HEK293 (cell line): Measurements from ENCODE around the gene MRTFB.

Experiments used
- CTCF ChIA-PET: fragments of 350-600 bp; formaldehyde crosslinking; extraction: SDS; loops from one replicate; lab custom pipeline; 2021; ENCODE audit warnings: antibody characterized with exemption; lab: Yijun Ruan, JAX
- POLR2A ChIA-PET: fragments of 300-600 bp; formaldehyde crosslinking; extraction: SDS; loops from one replicate; lab custom pipeline; 2020; ENCODE audit warnings: antibody characterized with exemption, inconsistent platforms; lab: Yijun Ruan, JAX
- H3K27ac ChIP-seq: fragments of 200-500 bp; sonication (Bioruptor generic); 2 replicates; pipeline ENCODE4 v1.5.1; 2014; ENCODE audit warnings: low read depth, low read length, control low read depth, inconsistent platforms; ENCODE audit errors: extremely low read depth
- H3K36me3 ChIP-seq, 2 experiments: fragments of 200-500 bp in 1 of 2; sonication (Bioruptor generic) in 1 of 2; 1 replicate in 1 of 2; 2 replicates in 1 of 2; pipeline ENCODE4 v1.5.1; 2014 to 2017; ENCODE audit warnings: inconsistent platforms in 2 of 2, low read length in 2 of 2; ENCODE audit not compliant: control insufficient read depth in 2 of 2, insufficient read depth in 1 of 2
- H3K4me1 ChIP-seq: fragments of 200-500 bp; sonication (Bioruptor generic); 2 replicates; pipeline ENCODE4 v1.5.1; 2014; ENCODE audit warnings: mild to moderate bottlenecking, low read length, inconsistent platforms; ENCODE audit not compliant: control insufficient read depth, insufficient read depth
- H3K4me3 ChIP-seq: 2 replicates; pipeline ENCODE4 v1.5.1; 2011; ENCODE audit warnings: low read depth, mild to moderate bottlenecking, control low read depth, low read length, moderate library complexity
- H3K9me3 ChIP-seq: fragments of 200-500 bp; sonication (Bioruptor generic); 2 replicates; pipeline ENCODE4 v1.5.1; 2014; ENCODE audit warnings: low read depth, low read length, inconsistent platforms; ENCODE audit not compliant: control insufficient read depth, insufficient read depth
- ELK4 ChIP-seq: IDR thresholded peaks from 2 replicates; pipeline ENCODE4 v1.6.1; 2011; ENCODE audit warnings: mild to moderate bottlenecking, low read depth, low read length, borderline replicate concordance
- HOXA7 ChIP-seq: sonication (generic); formaldehyde crosslinking; IDR thresholded peaks from 2 replicates; pipeline ENCODE4 v1.8.1; 2022; ENCODE audit warnings: missing genetic modification reagents, borderline replicate concordance
- PRDM1 ChIP-seq: fragments of 450-650 bp; formaldehyde crosslinking; IDR thresholded peaks from 2 replicates; pipeline ENCODE4; 2016; ENCODE audit warnings: missing biosample characterization, missing genetic modification characterization
- RBAK ChIP-seq: fragments of 450-650 bp; formaldehyde crosslinking; IDR thresholded peaks from 2 replicates; pipeline ENCODE4 v1.5.1; 2016; ENCODE audit warnings: missing biosample characterization, missing genetic modification characterization
- SCRT1 ChIP-seq: fragments of 450-650 bp; formaldehyde crosslinking; IDR thresholded peaks from 2 replicates; pipeline ENCODE4 v1.5.1; 2016; ENCODE audit warnings: missing biosample characterization, missing genetic modification characterization, borderline replicate concordance
- SCRT2 ChIP-seq: fragments of 450-650 bp; formaldehyde crosslinking; IDR thresholded peaks from 2 replicates; pipeline ENCODE4 v1.5.1; 2016; ENCODE audit warnings: missing biosample characterization, missing genetic modification characterization
- ZNF19 ChIP-seq: fragments of 450-650 bp; formaldehyde crosslinking; IDR thresholded peaks from 2 replicates; pipeline ENCODE4; 2016; ENCODE audit warnings: missing biosample characterization, missing genetic modification characterization, low read depth
- ZNF473 ChIP-seq: fragments of 450-650 bp; formaldehyde crosslinking; IDR thresholded peaks from 2 replicates; pipeline ENCODE4 v1.5.1; 2017; ENCODE audit warnings: missing biosample characterization, missing genetic modification characterization
- ZNF624 ChIP-seq: fragments of 450-650 bp; formaldehyde crosslinking; IDR thresholded peaks from 2 replicates; pipeline ENCODE4 v1.5.1; 2017; ENCODE audit warnings: missing biosample characterization, missing genetic modification characterization
- ZNF658 ChIP-seq: fragments of 450-650 bp; formaldehyde crosslinking; IDR thresholded peaks from 2 replicates; pipeline ENCODE4; 2016; ENCODE audit warnings: missing biosample characterization, missing genetic modification characterization
- TF ChIP-seq, protein P1 (sequence below): fragments of 450-650 bp; formaldehyde crosslinking; IDR thresholded peaks from 2 replicates; pipeline ENCODE4 v1.5.1; 2016; ENCODE audit warnings: missing biosample characterization, missing genetic modification characterization
- TF ChIP-seq, protein P2 (sequence below): fragments of 450-650 bp; formaldehyde crosslinking; IDR thresholded peaks from 2 replicates; pipeline ENCODE4 v1.5.1; 2017; ENCODE audit warnings: missing biosample characterization, missing genetic modification characterization
- TF ChIP-seq, protein P3 (sequence below): fragments of 450-650 bp; formaldehyde crosslinking; IDR thresholded peaks from 2 replicates; pipeline ENCODE4 v1.5.1; 2017; ENCODE audit warnings: missing biosample characterization, mild to moderate bottlenecking, missing genetic modification characterization, moderate library complexity
- TF ChIP-seq, protein P4 (sequence below): fragments of 450-650 bp; IDR thresholded peaks from 2 replicates; pipeline ENCODE4 v1.5.1; 2018; ENCODE audit warnings: missing biosample characterization, mild to moderate bottlenecking, missing genetic modification characterization
- TF ChIP-seq, protein P5 (sequence below): fragments of 450-650 bp; formaldehyde crosslinking; IDR thresholded peaks from 2 replicates; pipeline ENCODE4 v1.5.1; 2017; ENCODE audit warnings: missing biosample characterization, missing genetic modification characterization

Gene MRTFB

DNA sequence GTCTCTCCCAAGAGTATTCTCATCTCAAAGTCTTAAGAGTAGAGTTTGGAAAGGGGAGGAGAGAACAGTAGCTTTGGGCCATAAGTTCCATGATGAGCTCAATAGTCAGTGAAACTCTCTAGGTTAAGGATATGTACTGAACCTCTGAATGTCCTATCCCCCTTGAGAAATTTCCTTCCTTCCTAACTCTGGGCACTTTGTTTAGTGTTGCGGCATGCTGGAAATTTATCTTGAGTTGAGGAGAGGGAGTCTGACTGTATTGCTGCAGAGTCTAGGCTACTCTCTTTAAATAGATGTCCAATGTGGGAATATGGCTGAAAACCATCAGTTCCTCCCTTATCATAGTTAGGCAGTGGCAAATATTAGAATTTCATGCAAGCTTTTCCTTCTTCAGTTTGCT, 16.1 kb downstream of the MRTFB start (continued):
- TF ChIP-seq, protein P1, sequence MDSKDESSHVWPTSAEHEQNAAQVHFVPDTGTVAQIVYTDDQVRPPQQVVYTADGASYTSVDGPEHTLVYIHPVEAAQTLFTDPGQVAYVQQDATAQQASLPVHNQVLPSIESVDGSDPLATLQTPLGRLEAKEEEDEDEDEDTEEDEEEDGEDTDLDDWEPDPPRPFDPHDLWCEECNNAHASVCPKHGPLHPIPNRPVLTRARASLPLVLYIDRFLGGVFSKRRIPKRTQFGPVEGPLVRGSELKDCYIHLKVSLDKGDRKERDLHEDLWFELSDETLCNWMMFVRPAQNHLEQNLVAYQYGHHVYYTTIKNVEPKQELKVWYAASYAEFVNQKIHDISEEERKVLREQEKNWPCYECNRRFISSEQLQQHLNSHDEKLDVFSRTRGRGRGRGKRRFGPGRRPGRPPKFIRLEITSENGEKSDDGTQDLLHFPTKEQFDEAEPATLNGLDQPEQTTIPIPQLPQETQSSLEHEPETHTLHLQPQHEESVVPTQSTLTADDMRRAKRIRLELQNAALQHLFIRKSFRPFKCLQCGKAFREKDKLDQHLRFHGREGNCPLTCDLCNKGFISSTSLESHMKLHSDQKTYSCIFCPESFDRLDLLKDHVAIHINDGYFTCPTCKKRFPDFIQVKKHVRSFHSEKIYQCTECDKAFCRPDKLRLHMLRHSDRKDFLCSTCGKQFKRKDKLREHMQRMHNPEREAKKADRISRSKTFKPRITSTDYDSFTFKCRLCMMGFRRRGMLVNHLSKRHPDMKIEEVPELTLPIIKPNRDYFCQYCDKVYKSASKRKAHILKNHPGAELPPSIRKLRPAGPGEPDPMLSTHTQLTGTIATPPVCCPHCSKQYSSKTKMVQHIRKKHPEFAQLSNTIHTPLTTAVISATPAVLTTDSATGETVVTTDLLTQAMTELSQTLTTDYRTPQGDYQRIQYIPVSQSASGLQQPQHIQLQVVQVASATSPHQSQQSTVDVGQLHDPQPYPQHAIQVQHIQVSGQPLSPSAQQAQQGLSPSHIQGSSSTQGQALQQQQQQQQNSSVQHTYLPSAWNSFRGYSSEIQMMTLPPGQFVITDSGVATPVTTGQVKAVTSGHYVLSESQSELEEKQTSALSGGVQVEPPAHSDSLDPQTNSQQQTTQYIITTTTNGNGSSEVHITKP (tag by site-specific recombination), result no peak
- TF ChIP-seq, protein P2, sequence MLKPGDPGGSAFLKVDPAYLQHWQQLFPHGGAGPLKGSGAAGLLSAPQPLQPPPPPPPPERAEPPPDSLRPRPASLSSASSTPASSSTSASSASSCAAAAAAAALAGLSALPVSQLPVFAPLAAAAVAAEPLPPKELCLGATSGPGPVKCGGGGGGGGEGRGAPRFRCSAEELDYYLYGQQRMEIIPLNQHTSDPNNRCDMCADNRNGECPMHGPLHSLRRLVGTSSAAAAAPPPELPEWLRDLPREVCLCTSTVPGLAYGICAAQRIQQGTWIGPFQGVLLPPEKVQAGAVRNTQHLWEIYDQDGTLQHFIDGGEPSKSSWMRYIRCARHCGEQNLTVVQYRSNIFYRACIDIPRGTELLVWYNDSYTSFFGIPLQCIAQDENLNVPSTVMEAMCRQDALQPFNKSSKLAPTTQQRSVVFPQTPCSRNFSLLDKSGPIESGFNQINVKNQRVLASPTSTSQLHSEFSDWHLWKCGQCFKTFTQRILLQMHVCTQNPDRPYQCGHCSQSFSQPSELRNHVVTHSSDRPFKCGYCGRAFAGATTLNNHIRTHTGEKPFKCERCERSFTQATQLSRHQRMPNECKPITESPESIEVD (tag by site-specific recombination), result no peak

DNA sequence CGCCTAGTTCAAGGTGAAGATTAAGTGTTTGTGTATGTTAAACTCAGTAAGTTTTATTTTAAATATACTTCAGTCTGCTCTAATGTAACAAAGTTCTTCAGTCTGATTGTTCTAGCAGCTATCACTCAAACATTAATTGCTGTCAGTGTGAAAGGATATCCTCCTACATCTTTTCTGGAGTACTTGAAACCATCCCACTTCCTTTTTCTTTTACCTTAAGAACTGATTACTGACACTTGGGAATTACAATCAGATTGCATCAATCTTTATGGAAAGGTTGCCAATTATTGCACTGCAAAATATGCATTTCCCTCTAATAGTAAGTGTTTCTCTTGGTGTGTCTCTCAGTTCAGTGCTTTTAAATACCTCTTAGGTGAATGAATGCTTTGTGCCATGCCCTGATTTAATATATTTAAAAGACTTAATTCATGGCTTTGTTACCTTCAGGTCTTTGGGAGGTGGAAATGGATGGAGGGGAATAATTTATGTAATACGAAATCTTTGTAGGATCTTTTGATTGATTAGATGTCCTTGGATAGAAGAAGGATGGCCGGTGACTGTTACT, 16.6 kb downstream of the MRTFB start:
- Histone ChIP-seq H3K4me3 (no peak overlapping the region), H3K36me3 (peaks cover 4 to 9% of the 10 kb centered on the region in 2 experiments; a peak in 2 of 3 replicates), H3K9me3 (no peaks in the 10 kb centered on the region), H3K27ac (no peak overlapping the region), H3K4me1 (peaks cover 10% of the 10 kb centered on the region; the same call in 1 of the 2 replicates)
- POLR2A ChIA-PET, result no interaction called here
- CTCF ChIA-PET, result interaction anchor here (0.6 kb wide), 1 partner anchor 144 kb away, joined by 4 read pairs; no protein-coding TSS in a partner anchor
- TF ChIP-seq ZNF658 (no peak), ZNF19 (no peak), PRDM1 (tag by site-specific recombination) (no peak), ZNF624 (tag by site-specific recombination) (no peak), HOXA7 (CRISPR knock-in tag) (no peak), ELK4 (no peak), SCRT1 (tag by site-specific recombination) (no peak), ZNF473 (tag by site-specific recombination) (no peak), RBAK (no peak), SCRT2 (no peak)
- TF ChIP-seq, protein P3, sequence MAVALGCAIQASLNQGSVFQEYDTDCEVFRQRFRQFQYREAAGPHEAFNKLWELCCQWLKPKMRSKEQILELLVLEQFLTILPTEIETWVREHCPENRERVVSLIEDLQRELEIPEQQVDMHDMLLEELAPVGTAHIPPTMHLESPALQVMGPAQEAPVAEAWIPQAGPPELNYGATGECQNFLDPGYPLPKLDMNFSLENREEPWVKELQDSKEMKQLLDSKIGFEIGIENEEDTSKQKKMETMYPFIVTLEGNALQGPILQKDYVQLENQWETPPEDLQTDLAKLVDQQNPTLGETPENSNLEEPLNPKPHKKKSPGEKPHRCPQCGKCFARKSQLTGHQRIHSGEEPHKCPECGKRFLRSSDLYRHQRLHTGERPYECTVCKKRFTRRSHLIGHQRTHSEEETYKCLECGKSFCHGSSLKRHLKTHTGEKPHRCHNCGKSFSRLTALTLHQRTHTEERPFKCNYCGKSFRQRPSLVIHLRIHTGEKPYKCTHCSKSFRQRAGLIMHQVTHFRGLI (tag by site-specific recombination), result no peak
- TF ChIP-seq, protein P1 (tag by site-specific recombination), result no peak
- TF ChIP-seq, protein P4, sequence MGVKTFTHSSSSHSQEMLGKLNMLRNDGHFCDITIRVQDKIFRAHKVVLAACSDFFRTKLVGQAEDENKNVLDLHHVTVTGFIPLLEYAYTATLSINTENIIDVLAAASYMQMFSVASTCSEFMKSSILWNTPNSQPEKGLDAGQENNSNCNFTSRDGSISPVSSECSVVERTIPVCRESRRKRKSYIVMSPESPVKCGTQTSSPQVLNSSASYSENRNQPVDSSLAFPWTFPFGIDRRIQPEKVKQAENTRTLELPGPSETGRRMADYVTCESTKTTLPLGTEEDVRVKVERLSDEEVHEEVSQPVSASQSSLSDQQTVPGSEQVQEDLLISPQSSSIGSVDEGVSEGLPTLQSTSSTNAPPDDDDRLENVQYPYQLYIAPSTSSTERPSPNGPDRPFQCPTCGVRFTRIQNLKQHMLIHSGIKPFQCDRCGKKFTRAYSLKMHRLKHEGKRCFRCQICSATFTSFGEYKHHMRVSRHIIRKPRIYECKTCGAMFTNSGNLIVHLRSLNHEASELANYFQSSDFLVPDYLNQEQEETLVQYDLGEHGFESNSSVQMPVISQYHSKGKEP (tag by site-specific recombination), result 0 out of 2 replicates have a peak, but pooled peaks have one; percentile 8
- TF ChIP-seq, protein P5, sequence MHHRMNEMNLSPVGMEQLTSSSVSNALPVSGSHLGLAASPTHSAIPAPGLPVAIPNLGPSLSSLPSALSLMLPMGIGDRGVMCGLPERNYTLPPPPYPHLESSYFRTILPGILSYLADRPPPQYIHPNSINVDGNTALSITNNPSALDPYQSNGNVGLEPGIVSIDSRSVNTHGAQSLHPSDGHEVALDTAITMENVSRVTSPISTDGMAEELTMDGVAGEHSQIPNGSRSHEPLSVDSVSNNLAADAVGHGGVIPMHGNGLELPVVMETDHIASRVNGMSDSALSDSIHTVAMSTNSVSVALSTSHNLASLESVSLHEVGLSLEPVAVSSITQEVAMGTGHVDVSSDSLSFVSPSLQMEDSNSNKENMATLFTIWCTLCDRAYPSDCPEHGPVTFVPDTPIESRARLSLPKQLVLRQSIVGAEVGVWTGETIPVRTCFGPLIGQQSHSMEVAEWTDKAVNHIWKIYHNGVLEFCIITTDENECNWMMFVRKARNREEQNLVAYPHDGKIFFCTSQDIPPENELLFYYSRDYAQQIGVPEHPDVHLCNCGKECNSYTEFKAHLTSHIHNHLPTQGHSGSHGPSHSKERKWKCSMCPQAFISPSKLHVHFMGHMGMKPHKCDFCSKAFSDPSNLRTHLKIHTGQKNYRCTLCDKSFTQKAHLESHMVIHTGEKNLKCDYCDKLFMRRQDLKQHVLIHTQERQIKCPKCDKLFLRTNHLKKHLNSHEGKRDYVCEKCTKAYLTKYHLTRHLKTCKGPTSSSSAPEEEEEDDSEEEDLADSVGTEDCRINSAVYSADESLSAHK (tag by site-specific recombination), result peak; percentile 96
